ENCODE measurements around the gene ERCC4.

Gene ERCC4

DNA sequence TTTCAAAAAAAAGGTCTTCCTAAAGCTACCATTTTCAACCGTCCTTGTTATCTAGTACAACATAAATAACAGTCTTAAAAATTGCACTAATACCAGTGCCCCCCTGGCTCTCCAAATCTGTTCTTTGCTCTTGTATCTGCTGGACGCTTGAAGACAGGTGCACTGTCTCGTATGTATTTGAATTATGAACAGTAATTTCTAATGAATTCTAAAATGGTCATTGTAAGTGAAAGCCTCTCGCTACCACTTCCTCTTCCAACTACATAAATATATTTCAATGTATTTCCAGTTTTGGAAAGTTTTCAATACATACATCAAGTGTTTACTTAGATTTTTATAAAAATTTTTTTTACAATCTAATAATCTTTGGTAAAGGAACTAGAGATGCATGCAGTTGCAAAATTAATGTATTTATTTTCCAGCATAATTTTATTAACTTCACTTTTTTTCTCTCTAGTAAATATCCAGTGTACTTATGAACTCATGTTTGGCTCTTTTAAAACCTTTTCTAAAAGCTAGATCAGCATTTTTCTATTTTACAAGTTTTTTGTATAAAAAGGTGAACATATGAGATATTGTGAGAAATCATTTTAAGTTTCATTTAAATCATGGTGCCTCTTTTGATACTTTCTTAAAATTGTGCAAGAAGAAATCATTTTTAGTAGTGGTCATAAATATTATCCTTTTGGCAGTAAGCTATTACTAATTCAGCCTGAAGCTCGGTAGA is 31.0 kb downstream of the ERCC4 start:
- TF ChIP-seq, protein P1, sequence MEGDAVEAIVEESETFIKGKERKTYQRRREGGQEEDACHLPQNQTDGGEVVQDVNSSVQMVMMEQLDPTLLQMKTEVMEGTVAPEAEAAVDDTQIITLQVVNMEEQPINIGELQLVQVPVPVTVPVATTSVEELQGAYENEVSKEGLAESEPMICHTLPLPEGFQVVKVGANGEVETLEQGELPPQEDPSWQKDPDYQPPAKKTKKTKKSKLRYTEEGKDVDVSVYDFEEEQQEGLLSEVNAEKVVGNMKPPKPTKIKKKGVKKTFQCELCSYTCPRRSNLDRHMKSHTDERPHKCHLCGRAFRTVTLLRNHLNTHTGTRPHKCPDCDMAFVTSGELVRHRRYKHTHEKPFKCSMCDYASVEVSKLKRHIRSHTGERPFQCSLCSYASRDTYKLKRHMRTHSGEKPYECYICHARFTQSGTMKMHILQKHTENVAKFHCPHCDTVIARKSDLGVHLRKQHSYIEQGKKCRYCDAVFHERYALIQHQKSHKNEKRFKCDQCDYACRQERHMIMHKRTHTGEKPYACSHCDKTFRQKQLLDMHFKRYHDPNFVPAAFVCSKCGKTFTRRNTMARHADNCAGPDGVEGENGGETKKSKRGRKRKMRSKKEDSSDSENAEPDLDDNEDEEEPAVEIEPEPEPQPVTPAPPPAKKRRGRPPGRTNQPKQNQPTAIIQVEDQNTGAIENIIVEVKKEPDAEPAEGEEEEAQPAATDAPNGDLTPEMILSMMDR (IDR thresholded peaks at IDR 0.05; ENCODE audit: low read depth, low read length, missing control alignments): no peak
- in situ Hi-C loops (cut with HindIII; ENCODE audit: low sequenced_read_pairs): no loop called here
- DNase-seq (ENCODE audit: low read depth): no peak
- H3K4me3 ChIP-seq (ENCODE audit: low read depth, low read length): no peak overlapping the region

DNA sequence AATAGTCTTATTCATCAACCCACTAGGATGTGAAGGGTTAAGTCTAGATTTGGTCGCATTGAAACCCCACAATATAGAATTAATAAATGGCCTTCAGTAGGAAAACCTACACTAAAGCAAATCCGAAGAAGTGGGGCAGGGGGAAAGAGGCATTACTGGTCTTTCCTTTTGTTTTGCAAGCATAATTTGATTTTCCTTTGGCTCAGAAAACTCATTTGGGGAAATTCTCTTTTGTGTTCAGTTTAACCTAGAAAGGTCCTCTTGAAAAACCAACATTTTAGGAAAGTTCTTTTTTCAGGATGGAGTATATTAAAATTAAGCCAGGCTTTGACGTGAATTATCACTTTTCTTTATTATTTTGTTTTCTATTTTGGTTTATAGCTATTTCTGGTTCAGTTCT is 31.7 kb downstream of the ERCC4 start:
- no peak overlapping the region for H3K4me3 ChIP-seq (ENCODE audit: low read depth, low read length)
- in situ Hi-C loops (cut with HindIII; ENCODE audit: low sequenced_read_pairs): no loop called here
- no peak for DNase-seq (ENCODE audit: low read depth)
- TF ChIP-seq, protein P1 (IDR thresholded peaks at IDR 0.05; ENCODE audit: low read depth, low read length, missing control alignments): no peak

DNA sequence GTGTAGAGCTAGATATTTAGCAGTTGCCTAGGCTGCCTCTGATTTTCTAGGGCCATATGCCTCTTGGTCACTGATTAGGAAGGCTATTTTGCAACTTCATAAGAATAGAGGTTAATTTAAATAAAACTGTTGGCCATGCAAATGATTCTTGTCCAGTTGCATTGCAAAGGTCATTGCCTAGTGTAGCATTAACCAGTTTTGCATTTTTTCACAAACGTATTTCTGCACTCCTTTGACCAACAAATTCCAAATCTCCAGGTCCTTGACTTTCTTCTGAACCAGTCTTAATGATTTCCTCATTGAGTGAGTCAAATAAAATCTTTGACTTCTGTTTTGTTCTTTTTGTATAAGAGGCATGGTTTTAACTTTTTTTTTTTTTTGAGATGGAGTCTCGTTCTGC is 33.5 kb downstream of the ERCC4 start:
- TF ChIP-seq, protein P1 (IDR thresholded peaks at IDR 0.05; ENCODE audit: low read depth, low read length, missing control alignments): no peak
- no peak for DNase-seq (ENCODE audit: low read depth)
- no peak overlapping the region for H3K4me3 ChIP-seq (ENCODE audit: low read depth, low read length)
- in situ Hi-C loops (cut with HindIII; ENCODE audit: low sequenced_read_pairs): no loop called here

- H3K4me3 ChIP-seq (ENCODE audit: low read depth, low read length): peak overlapping the region; percentile 28
- no peak for DNase-seq (ENCODE audit: low read depth)
- in situ Hi-C loops (cut with HindIII; ENCODE audit: low sequenced_read_pairs): no loop called here
- TF ChIP-seq, protein P1 (IDR thresholded peaks at IDR 0.05; ENCODE audit: low read depth, low read length, missing control alignments): no peak
Measured at GRCh38 chr16:13956635-13957196, 36.8 kb downstream of the ERCC4 start.

- H3K4me3 ChIP-seq (ENCODE audit: low read depth, low read length): peak overlapping the region; percentile 28
- DNase-seq (ENCODE audit: low read depth): peak; percentile 88
- TF ChIP-seq, protein P1 (IDR thresholded peaks at IDR 0.05; ENCODE audit: low read depth, low read length, missing control alignments): no peak
- in situ Hi-C loops (cut with HindIII; ENCODE audit: low sequenced_read_pairs): no loop called here
Measured at GRCh38 chr16:13957197-13958078, 37.5 kb downstream of the ERCC4 start.

GRCh38 chr16:13958474-13958873 is 38.5 kb downstream of the ERCC4 start:
- no peak for DNase-seq (ENCODE audit: low read depth)
- in situ Hi-C loops (cut with HindIII; ENCODE audit: low sequenced_read_pairs): no loop called here
- H3K4me3 ChIP-seq (ENCODE audit: low read depth, low read length): no peak overlapping the region
- TF ChIP-seq, protein P1 (IDR thresholded peaks at IDR 0.05; ENCODE audit: low read depth, low read length, missing control alignments): no peak

Measured in astrocyte of the cerebellum (primary cell).